ENCODE results near the gene EOLA2. TPM values are rescaled to one million over a fixed set of nuclear protein-coding genes. Genes with fewer than 3 reads are reported as not detected.
A peak's percentile ranks its signal among the peaks of the same experiment; 100 is the strongest.

The EOLA2 gene
- polyA plus RNA-seq, 1 donor (not counting 4 experiments of a cell fraction or from before 2014, with no cell fraction given): 35.5 TPM

DNA sequence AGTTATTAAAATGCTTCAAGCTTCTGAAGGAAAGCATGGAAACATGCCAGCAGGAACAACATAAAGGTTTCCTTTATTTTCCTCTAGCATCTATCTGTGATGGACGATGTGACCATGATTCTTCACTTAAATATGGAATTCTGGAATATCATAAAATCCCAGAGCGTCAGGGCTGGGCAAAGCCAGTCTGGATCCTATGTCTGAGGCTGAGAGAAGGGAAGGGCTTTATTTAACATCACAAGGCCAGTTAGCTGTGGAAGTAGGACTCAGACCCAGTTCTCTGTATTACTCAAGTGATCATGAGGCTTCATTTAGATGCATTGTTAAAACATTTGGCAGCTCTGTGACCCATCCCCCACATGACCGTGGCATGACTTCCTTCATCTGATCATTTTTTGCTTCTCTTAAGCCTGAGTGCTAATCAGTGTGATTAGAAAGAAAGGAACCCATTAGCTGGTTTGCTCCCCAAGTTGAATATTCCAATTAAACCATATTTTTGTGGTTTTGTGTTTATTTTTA lies 40.9 kb upstream of the EOLA2 start:
- no peak overlapping the region for H3K27ac ChIP-seq (ENCODE audit: control insufficient read depth, insufficient read depth, low read length)
- H3K4me2 ChIP-seq (ENCODE audit: control insufficient read depth, extremely low read depth, insufficient read depth, low read depth, low read length): no peak overlapping the region
- FAIRE-seq (no peak), DNase-seq (ENCODE audit: low read depth, low spot score) (no peak)
- no peaks in the 10 kb centered on the region for H3K27me3 ChIP-seq (ENCODE audit: control insufficient read depth, extremely low read depth, insufficient read depth, low read length)
- no peaks in the 10 kb centered on the region for H3K9me3 ChIP-seq (ENCODE audit: control insufficient read depth, low read depth, low read length)
- H3K4me1 ChIP-seq (ENCODE audit: control insufficient read depth, extremely low read depth, insufficient read depth, low read length): no peaks in the 10 kb centered on the region
- no peaks in the 10 kb centered on the region for H4K20me1 ChIP-seq (ENCODE audit: control insufficient read depth, extremely low read depth, insufficient read depth, low read length)
- H3K9me1 ChIP-seq (ENCODE audit: control insufficient read depth, extremely low read depth, insufficient read depth, low read length): no peaks in the 10 kb centered on the region
- no peak overlapping the region for H3K4me3 ChIP-seq (ENCODE audit: control insufficient read depth in 2 of 3, extremely low read depth in 1 of 3, insufficient read depth in 2 of 3, low read depth in 1 of 3, low read length in 3 of 3)
- H3K79me2 ChIP-seq (ENCODE audit: control insufficient read depth, insufficient read depth, low read length): no peaks in the 10 kb centered on the region
- dilution Hi-C loops (cut with MboI; ENCODE audit: extremely low pct_ligation_motif_present, low sequenced_read_pairs): no loop called here
- no peak overlapping the region for H2AFZ ChIP-seq (ENCODE audit: control insufficient read depth, low read length)
- no peaks in the 10 kb centered on the region for H3K36me3 ChIP-seq (ENCODE audit: control insufficient read depth in 2 of 2, extremely low read depth in 1 of 2, insufficient read depth in 2 of 2, low read length in 2 of 2)
- no peak overlapping the region for H3K9ac ChIP-seq (ENCODE audit: control insufficient read depth, extremely low read depth, insufficient read depth, low read length)
- no peak for TF ChIP-seq EZH2 (IDR thresholded peaks at IDR 0.05; ENCODE audit: low read length)
- TF ChIP-seq, protein P1, sequence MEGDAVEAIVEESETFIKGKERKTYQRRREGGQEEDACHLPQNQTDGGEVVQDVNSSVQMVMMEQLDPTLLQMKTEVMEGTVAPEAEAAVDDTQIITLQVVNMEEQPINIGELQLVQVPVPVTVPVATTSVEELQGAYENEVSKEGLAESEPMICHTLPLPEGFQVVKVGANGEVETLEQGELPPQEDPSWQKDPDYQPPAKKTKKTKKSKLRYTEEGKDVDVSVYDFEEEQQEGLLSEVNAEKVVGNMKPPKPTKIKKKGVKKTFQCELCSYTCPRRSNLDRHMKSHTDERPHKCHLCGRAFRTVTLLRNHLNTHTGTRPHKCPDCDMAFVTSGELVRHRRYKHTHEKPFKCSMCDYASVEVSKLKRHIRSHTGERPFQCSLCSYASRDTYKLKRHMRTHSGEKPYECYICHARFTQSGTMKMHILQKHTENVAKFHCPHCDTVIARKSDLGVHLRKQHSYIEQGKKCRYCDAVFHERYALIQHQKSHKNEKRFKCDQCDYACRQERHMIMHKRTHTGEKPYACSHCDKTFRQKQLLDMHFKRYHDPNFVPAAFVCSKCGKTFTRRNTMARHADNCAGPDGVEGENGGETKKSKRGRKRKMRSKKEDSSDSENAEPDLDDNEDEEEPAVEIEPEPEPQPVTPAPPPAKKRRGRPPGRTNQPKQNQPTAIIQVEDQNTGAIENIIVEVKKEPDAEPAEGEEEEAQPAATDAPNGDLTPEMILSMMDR (optimal IDR thresholded peaks at IDR 0.05 in 1 of 3, IDR thresholded peaks at IDR 0.05 in 1 of 3, conservative IDR thresholded peaks at IDR 0.05 in 1 of 3; ENCODE audit: extremely low read depth in 1 of 3, insufficient read depth in 2 of 3, low read length in 3 of 3): no peak

- no peaks in the 10 kb centered on the region for H4K20me1 ChIP-seq (ENCODE audit: control insufficient read depth, extremely low read depth, insufficient read depth, low read length)
- no peaks in the 10 kb centered on the region for H3K9me3 ChIP-seq (ENCODE audit: control insufficient read depth, low read depth, low read length)
- H3K9me1 ChIP-seq (ENCODE audit: control insufficient read depth, extremely low read depth, insufficient read depth, low read length): no peaks in the 10 kb centered on the region
- no peaks in the 10 kb centered on the region for H3K4me1 ChIP-seq (ENCODE audit: control insufficient read depth, extremely low read depth, insufficient read depth, low read length)
- H3K79me2 ChIP-seq (ENCODE audit: control insufficient read depth, insufficient read depth, low read length): no peaks in the 10 kb centered on the region
- no peak for TF ChIP-seq EZH2 (IDR thresholded peaks at IDR 0.05; ENCODE audit: low read length)
- TF ChIP-seq, protein P1 (optimal IDR thresholded peaks at IDR 0.05 in 1 of 3, IDR thresholded peaks at IDR 0.05 in 1 of 3, conservative IDR thresholded peaks at IDR 0.05 in 1 of 3; ENCODE audit: extremely low read depth in 1 of 3, insufficient read depth in 2 of 3, low read length in 3 of 3): peak; percentile 79 to 94 (median 80)
- dilution Hi-C loops (cut with MboI; ENCODE audit: extremely low pct_ligation_motif_present, low sequenced_read_pairs): no loop called here
- H2AFZ ChIP-seq (ENCODE audit: control insufficient read depth, low read length): no peak overlapping the region
- H3K9ac ChIP-seq (ENCODE audit: control insufficient read depth, extremely low read depth, insufficient read depth, low read length): no peak overlapping the region
- H3K27me3 ChIP-seq (ENCODE audit: control insufficient read depth, extremely low read depth, insufficient read depth, low read length): no peaks in the 10 kb centered on the region
- H3K4me2 ChIP-seq (ENCODE audit: control insufficient read depth, extremely low read depth, insufficient read depth, low read depth, low read length): no peak overlapping the region
- H3K36me3 ChIP-seq (ENCODE audit: control insufficient read depth in 2 of 2, extremely low read depth in 1 of 2, insufficient read depth in 2 of 2, low read length in 2 of 2): no peaks in the 10 kb centered on the region
- FAIRE-seq (peak; percentile 74), DNase-seq (ENCODE audit: low read depth, low spot score) (no peak)
- no peak overlapping the region for H3K27ac ChIP-seq (ENCODE audit: control insufficient read depth, insufficient read depth, low read length)
- H3K4me3 ChIP-seq (ENCODE audit: control insufficient read depth in 2 of 3, extremely low read depth in 1 of 3, insufficient read depth in 2 of 3, low read depth in 1 of 3, low read length in 3 of 3): no peak overlapping the region
Measured at GRCh38 chrX:149962859-149963757, 24.8 kb upstream of the EOLA2 start.

Measured in keratinocyte (primary cell).